VCaP (cell line): ENCODE results near the gene MACROD2.

Experiments used
- H3K27ac ChIP-seq: fragments of 450-650 bp; 2 replicates; pipeline ENCODE4 v1.5.1; 2017
- TF ChIP-seq, protein P1 (sequence below): fragments of 450-650 bp; conservative IDR thresholded peaks from 2 replicates; pipeline ENCODE4 v1.5.1; 2017; ENCODE audit warnings: mild to moderate bottlenecking, moderate library complexity

Gene MACROD2

DNA sequence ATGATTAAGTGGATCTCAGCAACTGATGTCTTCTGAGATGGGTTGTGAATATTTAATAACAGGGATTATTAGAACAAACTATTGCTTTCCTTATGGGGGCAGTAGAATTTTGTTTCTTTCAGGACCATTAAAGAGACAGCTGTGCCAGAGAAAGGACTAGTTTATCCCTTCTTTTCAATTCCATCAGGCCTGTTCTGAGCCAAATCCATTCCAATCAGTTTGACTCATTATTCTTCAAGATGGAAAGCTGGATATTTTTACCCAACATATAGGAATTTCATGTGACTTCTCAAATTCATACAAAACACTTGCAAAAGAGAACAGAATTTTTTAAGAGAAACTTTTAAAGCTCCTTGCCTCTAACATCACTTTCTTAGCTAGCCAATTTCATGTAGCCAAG is 1064.1 kb downstream of the MACROD2 start:
- H3K27ac ChIP-seq = no peak overlapping the region
- TF ChIP-seq, protein P1, sequence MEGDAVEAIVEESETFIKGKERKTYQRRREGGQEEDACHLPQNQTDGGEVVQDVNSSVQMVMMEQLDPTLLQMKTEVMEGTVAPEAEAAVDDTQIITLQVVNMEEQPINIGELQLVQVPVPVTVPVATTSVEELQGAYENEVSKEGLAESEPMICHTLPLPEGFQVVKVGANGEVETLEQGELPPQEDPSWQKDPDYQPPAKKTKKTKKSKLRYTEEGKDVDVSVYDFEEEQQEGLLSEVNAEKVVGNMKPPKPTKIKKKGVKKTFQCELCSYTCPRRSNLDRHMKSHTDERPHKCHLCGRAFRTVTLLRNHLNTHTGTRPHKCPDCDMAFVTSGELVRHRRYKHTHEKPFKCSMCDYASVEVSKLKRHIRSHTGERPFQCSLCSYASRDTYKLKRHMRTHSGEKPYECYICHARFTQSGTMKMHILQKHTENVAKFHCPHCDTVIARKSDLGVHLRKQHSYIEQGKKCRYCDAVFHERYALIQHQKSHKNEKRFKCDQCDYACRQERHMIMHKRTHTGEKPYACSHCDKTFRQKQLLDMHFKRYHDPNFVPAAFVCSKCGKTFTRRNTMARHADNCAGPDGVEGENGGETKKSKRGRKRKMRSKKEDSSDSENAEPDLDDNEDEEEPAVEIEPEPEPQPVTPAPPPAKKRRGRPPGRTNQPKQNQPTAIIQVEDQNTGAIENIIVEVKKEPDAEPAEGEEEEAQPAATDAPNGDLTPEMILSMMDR = no peak

GRCh38 chr20:15060265-15061060 is 1065.1 kb downstream of the MACROD2 start:
- no peak overlapping the region for H3K27ac ChIP-seq
- TF ChIP-seq, protein P1 = no peak

DNA sequence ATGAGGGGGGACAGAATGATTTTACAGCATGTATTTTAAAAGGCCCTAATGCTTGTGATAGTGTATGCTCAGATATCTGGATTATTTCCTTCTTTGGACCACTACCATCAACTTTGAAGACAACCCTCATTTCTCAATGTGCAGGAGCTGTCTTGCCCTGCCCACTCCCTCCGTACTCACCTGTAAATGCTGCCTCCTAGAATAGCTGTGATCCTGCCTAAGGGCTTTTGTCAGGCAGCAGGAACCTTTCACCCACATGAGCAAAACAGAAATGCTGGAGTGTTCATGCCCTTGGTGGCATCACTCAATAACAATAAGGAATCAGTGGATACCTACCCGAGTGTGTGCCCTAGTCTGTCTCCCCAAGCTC is 1065.7 kb downstream of the MACROD2 start:
- no peak overlapping the region for H3K27ac ChIP-seq
- TF ChIP-seq, protein P1 = no peak

GRCh38 chr20:15061955-15062354 is 1066.6 kb downstream of the MACROD2 start:
- TF ChIP-seq, protein P1 = no peak
- H3K27ac ChIP-seq = no peak overlapping the region

DNA sequence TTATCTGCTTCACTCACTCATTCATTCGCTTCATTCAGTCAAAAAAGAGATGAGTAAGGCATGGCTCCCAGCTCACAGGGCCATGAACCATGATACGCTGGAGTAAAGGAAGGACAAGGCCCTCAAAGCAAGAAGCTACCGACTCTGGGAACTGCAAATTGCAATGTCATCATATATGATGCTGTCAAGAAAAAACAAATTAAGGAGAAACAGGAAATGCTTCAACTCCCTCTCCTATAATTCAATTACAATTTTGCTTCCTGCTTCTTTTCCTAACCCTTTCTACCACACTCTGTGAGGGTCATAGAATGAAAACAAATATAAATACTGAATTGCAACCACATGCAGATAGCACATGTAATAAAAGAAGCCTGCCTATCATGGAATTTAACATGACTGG is 1067.8 kb downstream of the MACROD2 start:
- no peak overlapping the region for H3K27ac ChIP-seq
- TF ChIP-seq, protein P1 = no peak

- TF ChIP-seq, protein P1 = no peak
- H3K27ac ChIP-seq = no peak overlapping the region
Observed at GRCh38 chr20:15064741-15065140, 1069.4 kb downstream of the MACROD2 start.

DNA sequence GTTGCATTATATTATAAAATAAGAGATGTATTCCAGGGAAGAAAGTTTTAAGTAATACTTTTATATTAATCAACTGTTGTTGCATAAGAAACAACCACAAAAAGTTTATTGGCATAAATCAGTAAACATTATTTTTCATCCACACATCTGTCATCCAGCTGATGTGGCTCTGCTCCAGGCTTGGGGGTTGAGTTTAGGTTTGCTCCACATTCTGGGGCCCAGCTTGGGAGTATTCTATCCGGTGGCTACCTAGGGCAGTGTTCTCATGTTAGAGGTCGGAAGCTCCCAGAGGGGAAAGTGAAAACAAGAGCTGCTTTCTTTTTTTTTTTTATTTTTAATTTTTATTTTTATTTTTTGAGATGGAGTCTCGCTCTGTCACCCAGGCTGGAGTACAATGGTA is 1070.5 kb downstream of the MACROD2 start:
- TF ChIP-seq, protein P1 = no peak

More for the DNA sequence above, 1070.5 kb downstream of the MACROD2 start:
- H3K27ac ChIP-seq = no peak overlapping the region
